GM21786 (cell line): Measurements from ENCODE around the gene ZNF318.

ENCODE experiments used
- ATAC-seq: cut with Tn5 transposase; IDR thresholded peaks from one replicate; pipeline ENCODE4 v1.9.1; 2021; ENCODE audit not compliant: unreplicated experiment

The ZNF318 gene

GRCh38 chr6:43286980-43287716 lies 82.3 kb downstream of the ZNF318 start:
- no peak for ATAC-seq

DNA sequence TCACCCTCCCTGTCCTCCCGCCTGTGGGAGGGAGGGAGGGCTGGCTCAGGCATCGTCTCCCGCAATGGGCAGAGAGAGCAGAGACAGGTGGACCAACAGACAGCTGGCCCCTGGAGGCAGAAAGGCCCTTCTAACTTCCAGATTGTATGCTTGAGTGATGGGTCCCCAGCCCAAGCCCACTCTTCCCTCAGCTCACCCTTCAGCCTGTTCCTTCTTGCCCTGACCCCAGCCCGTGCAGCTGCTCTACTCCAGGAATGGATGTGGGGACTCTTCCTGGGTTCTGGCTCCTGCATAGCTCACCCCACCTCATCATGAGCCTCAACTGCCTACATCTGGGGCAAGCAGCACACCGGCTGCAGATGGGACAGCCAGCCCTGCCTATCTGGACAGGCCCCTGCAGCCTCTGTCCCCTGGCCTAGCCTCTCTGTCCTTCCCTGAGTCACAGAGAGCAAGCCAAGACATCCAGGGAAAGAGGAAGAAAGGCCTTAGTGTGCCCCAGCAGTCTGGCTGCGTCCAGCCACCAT lies 82.9 kb downstream of the ZNF318 start:
- no peak for ATAC-seq
